IMR-90 (cell line): ENCODE data around the gene TIGD3. TPM values are rescaled to one million over a fixed set of nuclear protein-coding genes. Genes with fewer than 3 reads are reported as not detected.

Source experiments
- ATAC-seq: fragments of 200-7000 bp; cut with Tn5 transposase; 2 replicates; pipeline ENCODE4 v1.9.1; 2020; ENCODE audit warnings: low read depth, mild to moderate bottlenecking, moderate library complexity
- BruUV-seq: library from RNA; stranded (reverse); fragments of 400-500 nt; replicated peaks from 2 replicates; lab custom pipeline; 2021; lab: Mats Ljungman, UMichigan
- CTCF ChIA-PET: fragments of 300-600 bp; formaldehyde crosslinking; extraction: SDS; loops from one replicate; lab custom pipeline; 2021; ENCODE audit warnings: antibody characterized with exemption; lab: Yijun Ruan, JAX
- POLR2A ChIA-PET: fragments of 300-600 bp; sonication (Branson Sonifier 250); formaldehyde crosslinking; loops from one replicate; lab custom pipeline; 2022; ENCODE audit warnings: antibody characterized with exemption; ENCODE audit not compliant: unreplicated experiment; lab: Charles Lee
- DNase-seq: peaks from one replicate; pipeline ENCODE4 v3.0.0; 2013
- H2AFZ ChIP-seq: replicated peaks from 2 replicates; pipeline ENCODE3; 2013; ENCODE audit warnings: low read length, mild to moderate bottlenecking; ENCODE audit not compliant: poor library complexity
- H2AK5ac ChIP-seq: 2 replicates; pipeline ENCODE4 v1.6.1; 2013; ENCODE audit warnings: low read depth, low read length, inconsistent platforms
- H2AK9ac ChIP-seq: replicated peaks from 2 replicates; pipeline ENCODE3; 2013; ENCODE audit warnings: mild to moderate bottlenecking, low read depth, low read length, moderate library complexity; ENCODE audit not compliant: poor library complexity
- H2BK120ac ChIP-seq: 2 replicates; pipeline ENCODE4 v1.6.1; 2013; ENCODE audit warnings: low read depth, low read length, inconsistent platforms
- H2BK15ac ChIP-seq: 3 replicates; pipeline ENCODE4 v1.6.1; 2013; ENCODE audit warnings: low read depth, low read length, inconsistent platforms
- H2BK20ac ChIP-seq: 2 replicates; pipeline ENCODE4 v1.6.1; 2013; ENCODE audit warnings: low read depth, mild to moderate bottlenecking, inconsistent platforms, low read length, moderate library complexity
- H2BK5ac ChIP-seq: 2 replicates; pipeline ENCODE4 v1.6.1; 2013; ENCODE audit warnings: mild to moderate bottlenecking, low read depth, low read length, inconsistent platforms; ENCODE audit not compliant: poor library complexity, severe bottlenecking
- H3K14ac ChIP-seq: replicated peaks from 2 replicates; pipeline ENCODE4 v1.6.1; 2013; ENCODE audit warnings: low read depth, low read length, inconsistent platforms
- H3K18ac ChIP-seq: 2 replicates; pipeline ENCODE4 v1.6.1; 2013; ENCODE audit warnings: low read depth, low read length, control low read depth
- H3K23ac ChIP-seq: 2 replicates; pipeline ENCODE4 v1.6.1; 2013; ENCODE audit warnings: low read depth, low read length, inconsistent platforms
- H3K27ac ChIP-seq: 2 replicates; pipeline ENCODE4 v1.5.1; 2013; ENCODE audit warnings: mild to moderate bottlenecking, control low read depth, low read length; ENCODE audit not compliant: insufficient read depth
- H3K27me3 ChIP-seq: 2 replicates; pipeline ENCODE4 v1.6.1; 2013; ENCODE audit warnings: low read length; ENCODE audit not compliant: control insufficient read depth, insufficient read depth
- H3K36me3 ChIP-seq: 2 replicates; pipeline ENCODE4 v1.6.1; 2013; ENCODE audit warnings: low read length, mixed read lengths; ENCODE audit not compliant: control insufficient read depth, insufficient read depth
- H3K4ac ChIP-seq: 2 replicates; pipeline ENCODE4 v1.6.1; 2013; ENCODE audit warnings: low read depth, low read length, inconsistent platforms
- H3K4me1 ChIP-seq: 2 replicates; pipeline ENCODE4 v1.6.1; 2013; ENCODE audit warnings: low read length, mixed read lengths; ENCODE audit not compliant: control insufficient read depth, insufficient read depth
- H3K4me2 ChIP-seq: 2 replicates; pipeline ENCODE4 v1.6.1; 2013; ENCODE audit warnings: low read depth, mild to moderate bottlenecking, control low read depth, low read length, moderate library complexity
- H3K4me3 ChIP-seq: 2 replicates; pipeline ENCODE4 v1.5.1; 2013; ENCODE audit warnings: low read depth, mild to moderate bottlenecking, control low read depth, low read length, moderate library complexity; ENCODE audit not compliant: insufficient read depth
- H3K56ac ChIP-seq: 2 replicates; pipeline ENCODE4 v1.6.1; 2013; ENCODE audit warnings: low read length, inconsistent platforms; ENCODE audit not compliant: insufficient read depth; ENCODE audit errors: extremely low read depth
- H3K79me1 ChIP-seq, 2 experiments: 2 replicates each; pipeline ENCODE4 v1.6.1; 2013; ENCODE audit warnings: low read length in 2 of 2, inconsistent platforms in 1 of 2, low read depth in 1 of 2
- H3K9ac ChIP-seq: 2 replicates; pipeline ENCODE4 v1.6.1; 2013; ENCODE audit warnings: low read depth, low read length, control low read depth
- H3K9me1 ChIP-seq: 2 replicates; pipeline ENCODE4 v1.6.1; 2013; ENCODE audit warnings: low read length, inconsistent platforms; ENCODE audit not compliant: insufficient read depth
- H3K9me3 ChIP-seq: 2 replicates; pipeline ENCODE4 v1.6.1; 2013; ENCODE audit warnings: low read length; ENCODE audit not compliant: control insufficient read depth, insufficient read depth
- H4K20me1 ChIP-seq: 2 replicates; pipeline ENCODE4 v1.6.1; 2013; ENCODE audit warnings: low read length, inconsistent platforms; ENCODE audit not compliant: insufficient read depth
- H4K5ac ChIP-seq: 2 replicates; pipeline ENCODE4 v1.6.1; 2013; ENCODE audit warnings: mild to moderate bottlenecking, low read depth, low read length, control low read depth
- H4K8ac ChIP-seq, 2 experiments: 2 replicates each; pipeline ENCODE4 v1.6.1; 2013; ENCODE audit warnings: low read depth in 2 of 2, low read length in 2 of 2, control low read depth in 1 of 2, inconsistent platforms in 1 of 2
- H4K91ac ChIP-seq: 2 replicates; pipeline ENCODE4 v1.6.1; 2013; ENCODE audit warnings: low read depth, low read length, inconsistent platforms; ENCODE audit not compliant: insufficient read depth
- CHD1 ChIP-seq: IDR thresholded peaks from 2 replicates; pipeline ENCODE4 v1.6.1; 2012; ENCODE audit warnings: low read depth, low read length, improper control_type of control experiment
- FOS ChIP-seq: fragments of 150-350 bp; IDR thresholded peaks from 2 replicates; pipeline ENCODE4 v1.6.1; 2016; ENCODE audit warnings: low read depth, low read length
- MAZ ChIP-seq: IDR thresholded peaks from 2 replicates; pipeline ENCODE4 v1.6.1; 2012; ENCODE audit warnings: low read depth, mild to moderate bottlenecking, low read length, improper control_type of control experiment, moderate library complexity, borderline replicate concordance
- MXI1 ChIP-seq: IDR thresholded peaks from 2 replicates; pipeline ENCODE4 v1.6.1; 2012; ENCODE audit warnings: low read depth, mild to moderate bottlenecking, low read length, moderate library complexity, borderline replicate concordance
- NFE2L2 ChIP-seq: fragments of 150-350 bp; IDR thresholded peaks from 2 replicates; pipeline ENCODE4 v1.6.1; 2016; ENCODE audit warnings: low read depth, mild to moderate bottlenecking, low read length
- POLR2A ChIP-seq: IDR thresholded peaks from 2 replicates; pipeline ENCODE4 v1.6.1; 2012; ENCODE audit warnings: mild to moderate bottlenecking, low read depth, low read length
- RAD21 ChIP-seq: IDR thresholded peaks from 2 replicates; pipeline ENCODE4 v1.6.1; 2012; ENCODE audit warnings: low read length, improper control_type of control experiment
- RCOR1 ChIP-seq: IDR thresholded peaks from 2 replicates; pipeline ENCODE4 v1.6.1; 2012; ENCODE audit warnings: mild to moderate bottlenecking, low read length, improper control_type of control experiment; ENCODE audit not compliant: insufficient replicate concordance
- WGBS, 2 experiments: methylation state at CpG; one replicate each; pipeline versions ENCODE4 v1.1.5 to v1.1.7; 2013; ENCODE audit warnings: missing lambda C conversion rate in 2 of 2; ENCODE audit not compliant: insufficient read length in 1 of 2; ENCODE audit errors: extremely low coverage in 2 of 2; 5-methylcytosine and 5-hydroxymethylcytosine counted together
- dilution Hi-C: fragments of 300-500 bp; cut with HindIII; formaldehyde crosslinking; loops from one replicate; pipeline ENCODE4 v1.14.3; 2018; ENCODE audit warnings: low sequenced_read_pairs; ENCODE audit not compliant: unreplicated experiment
- in situ Hi-C: fragments of 300-500 bp; cut with MboI; formaldehyde crosslinking; loops from 3 replicates; pipeline ENCODE4 v1.14.3; 2019; ENCODE audit warnings: low sequenced_read_pairs, inconsistent platforms, mixed read lengths
- intact Hi-C: fragments of 100-400 bp; cut with micrococcal nuclease; formaldehyde crosslinking; loops from 2 replicates; pipeline ENCODE4 v1.10.0; 2022
- polyA plus RNA-seq, 3 experiments: library from polyadenylated mRNA; depleted of rRNA; stranded (reverse); fragments of >200 nt; gene quantifications; 2 replicates each; pipeline ENCODE4 v1.2.3, GENCODE V29; 2012; ENCODE audit warnings: low replicate concordance in 1 of 3
- total RNA-seq: library from RNA; depleted of rRNA; stranded (reverse); fragments of >200 nt; gene quantifications from 2 replicates; pipeline ENCODE4 v1.2.3, GENCODE V29; 2012
- TF ChIP-seq, protein P1 (sequence below): fragments of 150-350 bp; IDR thresholded peaks from 2 replicates; pipeline ENCODE4 v1.6.1; 2016; ENCODE audit warnings: low read depth, mild to moderate bottlenecking, low read length, moderate library complexity, borderline replicate concordance
- TF ChIP-seq, protein P2 (sequence below): conservative IDR thresholded peaks from 2 replicates; pipeline ENCODE4 v1.5.1; 2012; ENCODE audit warnings: mild to moderate bottlenecking, low read depth, low read length, improper control_type of control experiment

The TIGD3 gene
- total and polyA plus RNA-seq, 2 of the 4 experiments (the other 2 are of a cell fraction), result 0.12 TPM; not detected in 1

DNA sequence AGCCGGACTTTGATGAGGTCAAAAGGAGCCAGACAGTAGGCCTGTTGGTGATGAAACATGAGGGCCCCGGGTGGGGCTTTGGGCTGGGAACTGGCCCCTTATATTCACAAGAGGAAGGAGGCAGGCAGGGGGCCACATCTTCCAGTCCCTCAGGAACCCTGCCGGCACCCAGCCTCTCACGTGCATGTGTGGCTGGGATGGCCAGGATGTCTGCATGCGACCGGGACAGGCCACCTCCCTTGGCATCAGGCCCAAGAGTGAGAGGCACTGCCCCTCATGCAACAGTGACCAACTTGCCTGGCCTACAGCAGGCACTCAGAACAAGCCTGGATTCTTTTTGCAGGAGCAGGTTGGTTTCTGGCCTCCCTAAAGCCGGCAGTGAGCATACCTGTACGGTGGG, 22.5 kb downstream of the TIGD3 start:
- H3K56ac ChIP-seq, result no peak overlapping the region
- H3K27me3 ChIP-seq, result no peaks in the 10 kb centered on the region
- ATAC-seq, result no peak
- H3K4me1 ChIP-seq, result peaks cover 5% of the 10 kb centered on the region
- ChIA-PET POLR2A (no interaction called here), CTCF (no interaction called here)
- H2BK15ac ChIP-seq, result no peak overlapping the region
- no peak overlapping the region for H4K8ac ChIP-seq
- in situ Hi-C loops (no loop called here), dilution Hi-C loops (no loop called here), intact Hi-C loops (no loop called here)
- no peak overlapping the region for H2AFZ ChIP-seq
- H3K9ac ChIP-seq, result no peak overlapping the region
- H2BK20ac ChIP-seq, result no peak overlapping the region
- no peak overlapping the region for H3K18ac ChIP-seq
- no peak overlapping the region for H4K5ac ChIP-seq
- H4K91ac ChIP-seq, result no peak overlapping the region
- peak overlapping the region; percentile 33; the same call in 1 of the 2 replicates for H2AK5ac ChIP-seq
- no TSS peak for BruUV-seq
- no peaks in the 10 kb centered on the region for H3K36me3 ChIP-seq
- no peak overlapping the region for H3K27ac ChIP-seq
- no peak for DNase-seq
- WGBS, 2 experiments, result 59% methylated on average over 4 of the region's 8 CpGs; no CpG with 5 or more reads in 1 of the 2 experiments
- H3K14ac ChIP-seq, result no peak overlapping the region
- H2BK5ac ChIP-seq, result no peak overlapping the region
- TF ChIP-seq POLR2A (no peak), MXI1 (no peak), MAZ (no peak), FOS (no peak), RCOR1 (no peak), CHD1 (no peak), NFE2L2 (no peak), RAD21 (no peak)
- TF ChIP-seq, protein P1, sequence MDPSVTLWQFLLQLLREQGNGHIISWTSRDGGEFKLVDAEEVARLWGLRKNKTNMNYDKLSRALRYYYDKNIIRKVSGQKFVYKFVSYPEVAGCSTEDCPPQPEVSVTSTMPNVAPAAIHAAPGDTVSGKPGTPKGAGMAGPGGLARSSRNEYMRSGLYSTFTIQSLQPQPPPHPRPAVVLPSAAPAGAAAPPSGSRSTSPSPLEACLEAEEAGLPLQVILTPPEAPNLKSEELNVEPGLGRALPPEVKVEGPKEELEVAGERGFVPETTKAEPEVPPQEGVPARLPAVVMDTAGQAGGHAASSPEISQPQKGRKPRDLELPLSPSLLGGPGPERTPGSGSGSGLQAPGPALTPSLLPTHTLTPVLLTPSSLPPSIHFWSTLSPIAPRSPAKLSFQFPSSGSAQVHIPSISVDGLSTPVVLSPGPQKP, result no peak
- TF ChIP-seq, protein P2, sequence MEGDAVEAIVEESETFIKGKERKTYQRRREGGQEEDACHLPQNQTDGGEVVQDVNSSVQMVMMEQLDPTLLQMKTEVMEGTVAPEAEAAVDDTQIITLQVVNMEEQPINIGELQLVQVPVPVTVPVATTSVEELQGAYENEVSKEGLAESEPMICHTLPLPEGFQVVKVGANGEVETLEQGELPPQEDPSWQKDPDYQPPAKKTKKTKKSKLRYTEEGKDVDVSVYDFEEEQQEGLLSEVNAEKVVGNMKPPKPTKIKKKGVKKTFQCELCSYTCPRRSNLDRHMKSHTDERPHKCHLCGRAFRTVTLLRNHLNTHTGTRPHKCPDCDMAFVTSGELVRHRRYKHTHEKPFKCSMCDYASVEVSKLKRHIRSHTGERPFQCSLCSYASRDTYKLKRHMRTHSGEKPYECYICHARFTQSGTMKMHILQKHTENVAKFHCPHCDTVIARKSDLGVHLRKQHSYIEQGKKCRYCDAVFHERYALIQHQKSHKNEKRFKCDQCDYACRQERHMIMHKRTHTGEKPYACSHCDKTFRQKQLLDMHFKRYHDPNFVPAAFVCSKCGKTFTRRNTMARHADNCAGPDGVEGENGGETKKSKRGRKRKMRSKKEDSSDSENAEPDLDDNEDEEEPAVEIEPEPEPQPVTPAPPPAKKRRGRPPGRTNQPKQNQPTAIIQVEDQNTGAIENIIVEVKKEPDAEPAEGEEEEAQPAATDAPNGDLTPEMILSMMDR, result no peak
- H3K4ac ChIP-seq, result no peak overlapping the region; the same call in 1 of the 2 replicates
- H4K20me1 ChIP-seq, result no peaks in the 10 kb centered on the region
- no peak overlapping the region for H2BK120ac ChIP-seq
- no peak overlapping the region for H3K4me2 ChIP-seq
- H3K9me3 ChIP-seq, result no peaks in the 10 kb centered on the region
- H3K79me1 ChIP-seq, result peaks cover 4 to 34% of the 10 kb centered on the region in 2 experiments; a peak in 2 of 4 replicates
- peaks cover 13% of the 10 kb centered on the region; the same call in 1 of the 2 replicates for H3K9me1 ChIP-seq
- no peak overlapping the region; the same call in 1 of the 2 replicates for H3K23ac ChIP-seq
- H3K4me3 ChIP-seq, result no peak overlapping the region
- no peak overlapping the region for H2AK9ac ChIP-seq
